HFF-Myc (cell line): ENCODE measurements around the gene KLHL25.

Experiments used
- DNase-seq: peaks from one replicate; pipeline ENCODE4 v3.0.0-alpha.2; 2011; ENCODE audit warnings: low read depth; ENCODE audit errors: extremely low read depth
- H3K4me3 ChIP-seq: replicated peaks from 2 replicates; pipeline ENCODE4 v1.5.1; 2011; ENCODE audit warnings: low read depth, mild to moderate bottlenecking, control low read depth, low read length
- TF ChIP-seq, protein P1 (sequence below): IDR thresholded peaks from 2 replicates; pipeline ENCODE4 v1.5.1; 2012; ENCODE audit warnings: mild to moderate bottlenecking, low read depth, low read length, control low read depth; ENCODE audit errors: missing control alignments

KLHL25 gene

DNA sequence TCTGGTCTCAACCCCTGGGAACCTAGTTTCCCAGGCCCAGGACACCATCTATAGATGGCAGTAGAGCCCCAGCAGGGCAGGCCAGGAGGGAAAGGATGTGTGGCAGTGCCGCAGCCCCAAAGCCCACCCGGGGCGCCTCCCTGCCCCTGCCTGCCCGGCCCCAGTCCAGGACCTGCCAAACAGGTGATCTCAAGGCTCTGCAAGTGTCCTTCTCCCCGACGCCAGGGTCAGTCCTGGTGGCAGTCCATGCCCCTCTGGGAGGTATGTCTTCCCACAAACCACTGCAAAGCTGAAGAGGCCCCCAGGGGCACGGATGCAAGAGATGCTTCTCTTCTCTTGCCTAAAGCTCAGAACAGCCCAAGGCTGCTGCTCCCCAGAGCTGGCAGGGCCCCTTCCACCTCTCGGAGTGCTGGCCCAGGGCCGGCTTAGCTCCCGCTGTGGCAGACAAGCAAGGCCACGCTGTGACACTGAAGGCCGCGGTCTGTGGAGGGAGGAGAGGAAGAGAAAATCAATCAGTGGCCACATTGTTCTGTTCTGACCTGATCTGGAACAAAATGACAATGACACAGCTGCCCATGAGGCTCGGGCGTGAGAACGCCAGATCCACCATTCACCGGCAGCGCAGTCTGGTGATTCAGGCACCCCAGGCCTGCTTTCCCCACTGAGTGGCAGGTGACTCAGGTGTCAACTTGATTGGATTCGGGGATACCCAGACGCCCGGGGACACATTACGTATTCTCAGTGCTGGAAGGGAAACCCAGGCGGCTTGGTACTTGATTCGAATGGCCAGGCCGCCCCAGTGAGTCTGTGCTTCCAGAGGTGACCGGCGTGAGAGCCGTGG is 34.0 kb downstream of the KLHL25 start:
- DNase-seq, result no peak
- H3K4me3 ChIP-seq, result no peak overlapping the region
- TF ChIP-seq, protein P1, sequence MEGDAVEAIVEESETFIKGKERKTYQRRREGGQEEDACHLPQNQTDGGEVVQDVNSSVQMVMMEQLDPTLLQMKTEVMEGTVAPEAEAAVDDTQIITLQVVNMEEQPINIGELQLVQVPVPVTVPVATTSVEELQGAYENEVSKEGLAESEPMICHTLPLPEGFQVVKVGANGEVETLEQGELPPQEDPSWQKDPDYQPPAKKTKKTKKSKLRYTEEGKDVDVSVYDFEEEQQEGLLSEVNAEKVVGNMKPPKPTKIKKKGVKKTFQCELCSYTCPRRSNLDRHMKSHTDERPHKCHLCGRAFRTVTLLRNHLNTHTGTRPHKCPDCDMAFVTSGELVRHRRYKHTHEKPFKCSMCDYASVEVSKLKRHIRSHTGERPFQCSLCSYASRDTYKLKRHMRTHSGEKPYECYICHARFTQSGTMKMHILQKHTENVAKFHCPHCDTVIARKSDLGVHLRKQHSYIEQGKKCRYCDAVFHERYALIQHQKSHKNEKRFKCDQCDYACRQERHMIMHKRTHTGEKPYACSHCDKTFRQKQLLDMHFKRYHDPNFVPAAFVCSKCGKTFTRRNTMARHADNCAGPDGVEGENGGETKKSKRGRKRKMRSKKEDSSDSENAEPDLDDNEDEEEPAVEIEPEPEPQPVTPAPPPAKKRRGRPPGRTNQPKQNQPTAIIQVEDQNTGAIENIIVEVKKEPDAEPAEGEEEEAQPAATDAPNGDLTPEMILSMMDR, result no peak

DNA sequence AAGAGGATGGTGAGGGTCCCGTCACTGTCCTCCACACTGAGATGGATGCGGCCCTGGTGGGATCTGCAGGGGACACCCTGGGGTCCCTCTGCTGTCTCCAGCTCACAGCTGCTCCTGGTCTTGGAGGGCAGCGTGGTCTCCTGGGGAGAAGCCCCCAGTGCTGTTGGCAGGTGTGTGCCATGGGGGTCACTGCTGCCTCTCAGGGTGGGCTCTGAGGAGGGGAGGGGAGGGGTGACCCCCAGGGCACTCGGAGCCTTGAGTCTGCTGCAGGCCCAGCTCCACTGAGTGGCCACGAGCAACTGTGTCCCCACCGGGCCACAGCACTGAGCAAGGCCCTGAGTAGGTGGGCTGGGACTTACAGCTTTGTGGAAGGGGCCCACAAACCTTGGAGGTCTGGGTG is 34.7 kb downstream of the KLHL25 start:
- no peak overlapping the region for H3K4me3 ChIP-seq
- DNase-seq, result no peak
- TF ChIP-seq, protein P1, result no peak

GRCh38 chr15:85759376-85759775 is 35.3 kb downstream of the KLHL25 start:
- no peak overlapping the region for H3K4me3 ChIP-seq
- TF ChIP-seq, protein P1, result no peak
- no peak for DNase-seq

DNA sequence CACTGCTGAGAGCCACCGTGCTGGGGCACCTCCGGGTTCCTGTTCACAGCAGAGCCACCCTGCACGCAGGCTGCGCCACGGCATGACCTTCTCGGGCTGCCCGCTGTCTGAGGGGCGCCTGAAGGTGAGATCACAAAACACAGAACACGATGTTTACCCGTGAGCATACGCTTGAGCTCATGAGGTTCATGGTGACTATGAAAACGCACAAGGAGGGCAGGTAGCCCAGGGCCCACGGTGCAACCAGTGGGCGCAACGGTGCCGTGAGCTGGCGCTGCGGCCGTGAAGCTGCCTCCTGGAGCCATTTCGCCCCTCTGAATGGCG is 36.1 kb downstream of the KLHL25 start:
- no peak for DNase-seq
- H3K4me3 ChIP-seq, result no peak overlapping the region
- TF ChIP-seq, protein P1, result no peak

- TF ChIP-seq, protein P1, result no peak
- DNase-seq, result no peak
- H3K4me3 ChIP-seq, result no peak overlapping the region
Observed at GRCh38 chr15:85757939-85758654, 36.6 kb downstream of the KLHL25 start.

- TF ChIP-seq, protein P1, result no peak
- DNase-seq, result no peak
- no peak overlapping the region for H3K4me3 ChIP-seq
Observed at GRCh38 chr15:85757073-85757938, 37.4 kb downstream of the KLHL25 start.
